Measurements from ENCODE around the gene ARL2BP. TPM values are rescaled to one million over a fixed set of nuclear protein-coding genes. Genes with fewer than 3 reads are reported as not detected.
A peak's percentile ranks its signal among the peaks of the same experiment; 100 is the strongest.

ARL2BP gene
- total and polyA plus RNA-seq, 2 of the 13 experiments (the other 11 are each of a cell fraction or from before 2014, with no cell fraction given) = 64.3 to 67.6 TPM

DNA sequence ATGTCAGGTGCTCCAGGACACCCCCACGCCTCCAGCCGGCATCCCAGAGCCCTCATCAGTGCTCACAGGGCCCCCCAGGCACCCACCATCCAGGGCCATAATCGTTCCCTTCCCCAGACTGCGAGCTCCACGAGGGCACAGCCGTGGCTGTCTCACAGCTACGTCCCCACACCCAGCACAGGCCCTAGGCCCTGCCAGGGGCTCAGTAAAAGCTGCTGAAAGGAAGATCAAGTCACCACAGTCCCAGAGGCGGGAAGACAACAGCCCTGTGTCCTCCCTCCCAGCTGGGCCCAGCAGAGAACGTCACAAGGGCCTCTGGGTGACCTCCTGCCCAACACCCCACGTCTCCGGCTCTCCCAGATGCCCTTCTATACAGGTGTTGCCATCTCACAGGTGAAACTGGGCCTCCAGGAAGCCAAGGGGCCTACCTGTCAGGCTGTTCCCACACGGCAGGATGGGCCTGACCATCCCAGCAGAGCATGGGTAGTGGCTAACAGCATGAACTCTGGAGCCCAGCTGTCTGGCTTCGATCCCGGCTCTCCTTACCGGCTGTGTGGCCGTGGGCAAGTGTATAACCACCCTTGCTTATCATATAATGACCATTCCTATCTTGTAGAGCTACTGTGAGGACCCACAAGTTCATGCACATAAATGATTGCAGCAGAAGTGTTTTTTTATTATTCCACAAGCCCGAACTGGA, 17.9 kb downstream of the ARL2BP start:
- peaks cover 8% of the 10 kb centered on the region for H3K79me2 ChIP-seq (ENCODE audit: insufficient read depth, low read length)
- peaks cover 21% of the 10 kb centered on the region for H3K4me1 ChIP-seq (ENCODE audit: insufficient read depth, low read length)
- ChIA-PET CTCF (ENCODE audit: low intra/inter-chr PET ratio, low total read pairs) (no interaction called here), POLR2A (interaction anchor here (1.7 to 3.1 kb wide), 2 partner anchors 10 to 18 kb away, joined by 4 to 11 read pairs; partner anchors contain the start of gene ARL2BP)
- H4K20me1 ChIP-seq (ENCODE audit: insufficient read depth, low read length) = peaks cover 5% of the 10 kb centered on the region
- no peak for FAIRE-seq
- no peak overlapping the region for H2AFZ ChIP-seq (ENCODE audit: low read length)
- no peak overlapping the region for H3K9ac ChIP-seq (ENCODE audit: insufficient read depth, low read depth, low read length)
- peak overlapping the region in 1 of 3 experiments; percentile 21; a peak in 1 of 6 replicates for H3K4me3 ChIP-seq (replicated peaks in 1 of 3; ENCODE audit: insufficient read depth in 1 of 3, low read depth in 2 of 3, low read length in 3 of 3)
- no peak for DNase-seq (ENCODE audit: low spot score)
- H3K27ac ChIP-seq (ENCODE audit: extremely low read length, insufficient read depth, low read length) = no peak overlapping the region
- H3K4me2 ChIP-seq (ENCODE audit: low read depth, low read length) = 0 out of 2 replicates have a peak overlapping the region, but pooled peaks have one; percentile 18
- in situ Hi-C loops (cut with HindIII; ENCODE audit: extremely low pct_ligation_motif_present, low pct_unique_long_range_greater_than_20kb) = no loop called here
- peaks cover 26 to 48% of the 10 kb centered on the region in 2 experiments; a peak in 4 of 5 replicates for H3K36me3 ChIP-seq (replicated peaks in 1 of 2; ENCODE audit: control insufficient read depth in 1 of 2, insufficient read depth in 2 of 2, low read length in 2 of 2)
- TF ChIP-seq, protein P1, sequence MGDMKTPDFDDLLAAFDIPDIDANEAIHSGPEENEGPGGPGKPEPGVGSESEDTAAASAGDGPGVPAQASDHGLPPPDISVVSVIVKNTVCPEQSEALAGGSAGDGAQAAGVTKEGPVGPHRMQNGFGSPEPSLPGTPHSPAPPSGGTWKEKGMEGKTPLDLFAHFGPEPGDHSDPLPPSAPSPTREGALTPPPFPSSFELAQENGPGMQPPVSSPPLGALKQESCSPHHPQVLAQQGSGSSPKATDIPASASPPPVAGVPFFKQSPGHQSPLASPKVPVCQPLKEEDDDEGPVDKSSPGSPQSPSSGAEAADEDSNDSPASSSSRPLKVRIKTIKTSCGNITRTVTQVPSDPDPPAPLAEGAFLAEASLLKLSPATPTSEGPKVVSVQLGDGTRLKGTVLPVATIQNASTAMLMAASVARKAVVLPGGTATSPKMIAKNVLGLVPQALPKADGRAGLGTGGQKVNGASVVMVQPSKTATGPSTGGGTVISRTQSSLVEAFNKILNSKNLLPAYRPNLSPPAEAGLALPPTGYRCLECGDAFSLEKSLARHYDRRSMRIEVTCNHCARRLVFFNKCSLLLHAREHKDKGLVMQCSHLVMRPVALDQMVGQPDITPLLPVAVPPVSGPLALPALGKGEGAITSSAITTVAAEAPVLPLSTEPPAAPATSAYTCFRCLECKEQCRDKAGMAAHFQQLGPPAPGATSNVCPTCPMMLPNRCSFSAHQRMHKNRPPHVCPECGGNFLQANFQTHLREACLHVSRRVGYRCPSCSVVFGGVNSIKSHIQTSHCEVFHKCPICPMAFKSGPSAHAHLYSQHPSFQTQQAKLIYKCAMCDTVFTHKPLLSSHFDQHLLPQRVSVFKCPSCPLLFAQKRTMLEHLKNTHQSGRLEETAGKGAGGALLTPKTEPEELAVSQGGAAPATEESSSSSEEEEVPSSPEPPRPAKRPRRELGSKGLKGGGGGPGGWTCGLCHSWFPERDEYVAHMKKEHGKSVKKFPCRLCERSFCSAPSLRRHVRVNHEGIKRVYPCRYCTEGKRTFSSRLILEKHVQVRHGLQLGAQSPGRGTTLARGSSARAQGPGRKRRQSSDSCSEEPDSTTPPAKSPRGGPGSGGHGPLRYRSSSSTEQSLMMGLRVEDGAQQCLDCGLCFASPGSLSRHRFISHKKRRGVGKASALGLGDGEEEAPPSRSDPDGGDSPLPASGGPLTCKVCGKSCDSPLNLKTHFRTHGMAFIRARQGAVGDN (CRISPR knock-in tag; IDR thresholded peaks at IDR 0.05) = peak; percentile 21; the same call in 1 of the 2 replicates
- TF ChIP-seq SPEN (CRISPR knock-in tag; IDR thresholded peaks at IDR 0.05; ENCODE audit: low read depth) = no peak
- ATAC-seq = no peak
- no TSS peak for BruUV-seq (replicated peaks)
- no peaks in the 10 kb centered on the region for H3K27me3 ChIP-seq (ENCODE audit: control insufficient read depth in 1 of 2, insufficient read depth in 2 of 2, low read length in 2 of 2)
- WGBS (ENCODE audit: low lambda C conversion rate) = 88% methylated on average over 13 of the region's 17 CpGs
- no peaks in the 10 kb centered on the region for H3K9me3 ChIP-seq (ENCODE audit: low read length)
- intact Hi-C loops (cut with micrococcal nuclease; ENCODE audit: unreplicated experiment) = no loop called here
